ENCODE measurements around the gene DHX35.

DHX35 gene

DNA sequence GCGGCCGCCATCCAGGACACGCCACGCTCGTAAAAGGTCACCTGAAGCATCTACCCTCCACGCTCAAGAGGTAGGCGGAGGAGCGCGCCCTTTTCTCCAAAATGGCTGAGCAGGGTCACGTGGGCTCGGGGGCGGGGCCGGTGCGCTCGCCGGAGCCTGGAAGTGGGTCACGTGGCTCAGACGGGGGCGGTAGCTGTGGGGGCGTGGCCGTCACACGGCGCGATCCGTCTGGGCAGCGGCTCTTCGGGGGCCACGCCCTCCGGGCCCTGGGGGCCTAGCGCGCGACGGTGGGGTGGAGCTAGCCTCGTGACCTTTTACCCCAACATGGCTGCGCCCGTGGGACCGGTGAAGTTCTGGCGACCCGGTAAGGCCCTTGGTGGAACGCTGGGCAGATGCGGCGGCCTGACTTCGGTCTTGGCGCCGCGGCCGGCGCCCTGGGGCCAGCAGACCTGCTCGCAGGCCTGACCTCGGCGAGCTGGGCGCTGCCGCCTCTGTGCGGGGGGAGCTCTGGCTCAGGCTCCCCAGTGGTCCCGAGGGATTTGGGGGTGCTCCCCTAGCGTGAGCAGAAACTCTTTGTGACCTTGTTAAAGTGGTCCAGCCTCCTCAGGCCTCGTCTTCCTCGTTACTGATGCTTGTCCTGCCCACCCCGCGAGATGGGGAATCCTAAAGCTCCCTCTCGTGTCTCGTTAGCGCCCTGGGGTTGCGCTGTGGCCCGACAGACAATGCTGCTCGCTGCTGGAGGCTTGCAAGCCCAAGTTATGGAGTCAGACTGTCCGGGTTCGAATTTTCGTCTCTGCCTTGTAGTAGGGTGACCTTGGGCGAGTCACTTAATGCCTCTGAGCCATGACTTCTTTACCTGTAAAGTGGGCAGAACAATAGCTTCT is at the start of gene DHX35 (continued):
- TF ChIP-seq ZNF747 (tag by site-specific recombination; IDR thresholded peaks at IDR 0.05), result no peak
- no peak for TF ChIP-seq ZNF433 (tag by site-specific recombination; IDR thresholded peaks at IDR 0.05; ENCODE audit: low read depth)
- TF ChIP-seq, protein P1, sequence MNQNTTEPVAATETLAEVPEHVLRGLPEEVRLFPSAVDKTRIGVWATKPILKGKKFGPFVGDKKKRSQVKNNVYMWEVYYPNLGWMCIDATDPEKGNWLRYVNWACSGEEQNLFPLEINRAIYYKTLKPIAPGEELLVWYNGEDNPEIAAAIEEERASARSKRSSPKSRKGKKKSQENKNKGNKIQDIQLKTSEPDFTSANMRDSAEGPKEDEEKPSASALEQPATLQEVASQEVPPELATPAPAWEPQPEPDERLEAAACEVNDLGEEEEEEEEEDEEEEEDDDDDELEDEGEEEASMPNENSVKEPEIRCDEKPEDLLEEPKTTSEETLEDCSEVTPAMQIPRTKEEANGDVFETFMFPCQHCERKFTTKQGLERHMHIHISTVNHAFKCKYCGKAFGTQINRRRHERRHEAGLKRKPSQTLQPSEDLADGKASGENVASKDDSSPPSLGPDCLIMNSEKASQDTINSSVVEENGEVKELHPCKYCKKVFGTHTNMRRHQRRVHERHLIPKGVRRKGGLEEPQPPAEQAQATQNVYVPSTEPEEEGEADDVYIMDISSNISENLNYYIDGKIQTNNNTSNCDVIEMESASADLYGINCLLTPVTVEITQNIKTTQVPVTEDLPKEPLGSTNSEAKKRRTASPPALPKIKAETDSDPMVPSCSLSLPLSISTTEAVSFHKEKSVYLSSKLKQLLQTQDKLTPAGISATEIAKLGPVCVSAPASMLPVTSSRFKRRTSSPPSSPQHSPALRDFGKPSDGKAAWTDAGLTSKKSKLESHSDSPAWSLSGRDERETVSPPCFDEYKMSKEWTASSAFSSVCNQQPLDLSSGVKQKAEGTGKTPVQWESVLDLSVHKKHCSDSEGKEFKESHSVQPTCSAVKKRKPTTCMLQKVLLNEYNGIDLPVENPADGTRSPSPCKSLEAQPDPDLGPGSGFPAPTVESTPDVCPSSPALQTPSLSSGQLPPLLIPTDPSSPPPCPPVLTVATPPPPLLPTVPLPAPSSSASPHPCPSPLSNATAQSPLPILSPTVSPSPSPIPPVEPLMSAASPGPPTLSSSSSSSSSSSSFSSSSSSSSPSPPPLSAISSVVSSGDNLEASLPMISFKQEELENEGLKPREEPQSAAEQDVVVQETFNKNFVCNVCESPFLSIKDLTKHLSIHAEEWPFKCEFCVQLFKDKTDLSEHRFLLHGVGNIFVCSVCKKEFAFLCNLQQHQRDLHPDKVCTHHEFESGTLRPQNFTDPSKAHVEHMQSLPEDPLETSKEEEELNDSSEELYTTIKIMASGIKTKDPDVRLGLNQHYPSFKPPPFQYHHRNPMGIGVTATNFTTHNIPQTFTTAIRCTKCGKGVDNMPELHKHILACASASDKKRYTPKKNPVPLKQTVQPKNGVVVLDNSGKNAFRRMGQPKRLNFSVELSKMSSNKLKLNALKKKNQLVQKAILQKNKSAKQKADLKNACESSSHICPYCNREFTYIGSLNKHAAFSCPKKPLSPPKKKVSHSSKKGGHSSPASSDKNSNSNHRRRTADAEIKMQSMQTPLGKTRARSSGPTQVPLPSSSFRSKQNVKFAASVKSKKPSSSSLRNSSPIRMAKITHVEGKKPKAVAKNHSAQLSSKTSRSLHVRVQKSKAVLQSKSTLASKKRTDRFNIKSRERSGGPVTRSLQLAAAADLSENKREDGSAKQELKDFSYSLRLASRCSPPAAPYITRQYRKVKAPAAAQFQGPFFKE (tag by site-specific recombination; IDR thresholded peaks at IDR 0.05; ENCODE audit: borderline replicate concordance), result no peak
- TF ChIP-seq GLI2 (tag by site-specific recombination; IDR thresholded peaks at IDR 0.05; ENCODE audit: borderline replicate concordance, low read depth), result no peak
- peak; percentile 37 for TF ChIP-seq ZIC2 (tag by site-specific recombination; IDR thresholded peaks at IDR 0.05)
- no peak for TF ChIP-seq ZNF121 (tag by site-specific recombination; IDR thresholded peaks at IDR 0.05)
- TF ChIP-seq ZFP3 (tag by site-specific recombination; IDR thresholded peaks at IDR 0.05; ENCODE audit: low read depth), result no peak
- TF ChIP-seq ZNF768 (tag by site-specific recombination; IDR thresholded peaks at IDR 0.05), result no peak
- TF ChIP-seq ZNF514 (tag by site-specific recombination; IDR thresholded peaks at IDR 0.05), result no peak
- TF ChIP-seq ZNF843 (tag by site-specific recombination; IDR thresholded peaks at IDR 0.05), result no peak
- peak; percentile 98 for TF ChIP-seq SP3 (tag by site-specific recombination; IDR thresholded peaks at IDR 0.05)
- TF ChIP-seq GLIS2 (tag by site-specific recombination; IDR thresholded peaks at IDR 0.05), result peak; percentile 94
- TF ChIP-seq ZNF133 (tag by site-specific recombination; IDR thresholded peaks at IDR 0.05), result no peak
- TF ChIP-seq, protein P2, sequence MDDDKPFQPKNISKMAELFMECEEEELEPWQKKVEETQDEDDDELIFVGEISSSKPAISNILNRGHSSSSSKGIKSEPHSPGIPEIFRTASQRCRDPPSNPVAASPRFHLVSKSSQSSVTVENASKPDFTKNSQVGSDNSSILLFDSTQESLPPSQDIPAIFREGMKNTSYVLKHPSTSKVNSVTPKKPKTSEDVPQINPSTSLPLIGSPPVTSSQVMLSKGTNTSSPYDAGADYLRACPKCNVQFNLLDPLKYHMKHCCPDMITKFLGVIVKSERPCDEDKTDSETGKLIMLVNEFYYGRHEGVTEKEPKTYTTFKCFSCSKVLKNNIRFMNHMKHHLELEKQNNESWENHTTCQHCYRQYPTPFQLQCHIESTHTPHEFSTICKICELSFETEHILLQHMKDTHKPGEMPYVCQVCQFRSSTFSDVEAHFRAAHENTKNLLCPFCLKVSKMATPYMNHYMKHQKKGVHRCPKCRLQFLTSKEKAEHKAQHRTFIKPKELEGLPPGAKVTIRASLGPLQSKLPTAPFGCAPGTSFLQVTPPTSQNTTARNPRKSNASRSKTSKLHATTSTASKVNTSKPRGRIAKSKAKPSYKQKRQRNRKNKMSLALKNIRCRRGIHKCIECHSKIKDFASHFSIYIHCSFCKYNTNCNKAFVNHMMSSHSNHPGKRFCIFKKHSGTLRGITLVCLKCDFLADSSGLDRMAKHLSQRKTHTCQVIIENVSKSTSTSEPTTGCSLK (tag by site-specific recombination; IDR thresholded peaks at IDR 0.05), result no peak
- TF ChIP-seq ZNF707 (tag by site-specific recombination; IDR thresholded peaks at IDR 0.05), result no peak
- TF ChIP-seq SP2 (tag by site-specific recombination; IDR thresholded peaks at IDR 0.05), result peak; percentile 85
- TF ChIP-seq MYNN (tag by site-specific recombination; IDR thresholded peaks at IDR 0.05; ENCODE audit: borderline replicate concordance), result no peak

DNA sequence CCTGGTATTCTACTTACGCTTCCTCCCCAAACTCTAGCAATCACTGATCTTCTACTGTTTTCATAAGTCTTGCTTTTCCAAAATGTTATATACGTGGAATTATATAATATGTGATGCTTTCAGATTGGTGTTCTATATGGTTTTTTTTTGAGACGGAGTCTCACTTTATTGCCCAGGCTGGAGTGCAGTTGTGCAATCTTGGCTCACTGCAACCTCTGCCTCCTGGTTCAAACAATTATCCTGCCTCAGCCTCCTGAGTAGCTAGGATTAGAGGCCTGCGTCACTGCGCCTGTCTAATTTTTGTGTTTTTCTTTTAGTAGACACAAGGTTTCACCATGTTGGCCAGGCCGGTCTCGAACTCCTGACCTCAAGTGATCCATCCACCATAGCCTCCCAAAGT is 46.8 kb upstream of the DHX35 start:
- Histone ChIP-seq H3K4me1 (ENCODE audit: control insufficient read depth, insufficient read depth, low read length) (no peaks in the 10 kb centered on the region), H3K36me3 (ENCODE audit: control insufficient read depth in 2 of 2, insufficient read depth in 1 of 2, low read length in 2 of 2) (no peaks in the 10 kb centered on the region), H3K27ac (ENCODE audit: extremely low read depth, low read depth, low read length) (no peak overlapping the region), H3K4me3 (ENCODE audit: low read depth, low read length) (no peak overlapping the region), H3K9me3 (ENCODE audit: control insufficient read depth, insufficient read depth, low read depth, low read length) (no peaks in the 10 kb centered on the region)
- CTCF ChIA-PET, result no interaction called here
- POLR2A ChIA-PET, result no interaction called here
- TF ChIP-seq ZNF585B (tag by site-specific recombination; IDR thresholded peaks at IDR 0.05) (no peak), ZNF10 (tag by site-specific recombination; IDR thresholded peaks at IDR 0.05) (no peak), ZNF629 (tag by site-specific recombination; IDR thresholded peaks at IDR 0.05) (no peak), ZNF157 (tag by site-specific recombination; IDR thresholded peaks at IDR 0.05) (no peak), ZNF341 (tag by site-specific recombination; IDR thresholded peaks at IDR 0.05; ENCODE audit: low read depth) (no peak), REPIN1 (tag by site-specific recombination; IDR thresholded peaks at IDR 0.05; ENCODE audit: low read depth) (no peak), OVOL3 (tag by site-specific recombination; IDR thresholded peaks at IDR 0.05) (no peak), ZNF335 (tag by site-specific recombination; conservative IDR thresholded peaks at IDR 0.05) (no peak), ZNF266 (tag by site-specific recombination; IDR thresholded peaks at IDR 0.05; ENCODE audit: low read depth) (no peak), ZBTB17 (tag by site-specific recombination; IDR thresholded peaks at IDR 0.05) (no peak), ZBTB10 (tag by site-specific recombination; IDR thresholded peaks at IDR 0.05) (no peak)

All from HEK293 (cell line).